Ovary (tissue), 3 donors: ENCODE results near the gene WNT4.

Experiments
- EP300 ChIP-seq: sonication (generic); formaldehyde crosslinking; IDR thresholded peaks from one replicate; pipeline ENCODE4 v1.6.1; 2017; ENCODE audit warnings: antibody characterized with exemption
- POLR2A ChIP-seq: fragments of 450-650 bp; IDR thresholded peaks from one replicate; pipeline ENCODE4 v1.6.1; 2017; ENCODE audit warnings: antibody characterized with exemption, mild to moderate bottlenecking, moderate library complexity
- TF ChIP-seq, protein P1 (sequence below), 3 donors: fragments of 450-650 bp in 2 of 3; fragments of 200-600 bp in 1 of 3; IDR thresholded peaks; one replicate each; pipeline versions ENCODE4 v1.5.1 to v1.8.0; 2016 to 2022; ENCODE audit warnings: antibody characterized with exemption in 3 of 3, mild to moderate bottlenecking in 1 of 3
- donor health status: DM: no; HTN: no; CAD: no.

DNA sequence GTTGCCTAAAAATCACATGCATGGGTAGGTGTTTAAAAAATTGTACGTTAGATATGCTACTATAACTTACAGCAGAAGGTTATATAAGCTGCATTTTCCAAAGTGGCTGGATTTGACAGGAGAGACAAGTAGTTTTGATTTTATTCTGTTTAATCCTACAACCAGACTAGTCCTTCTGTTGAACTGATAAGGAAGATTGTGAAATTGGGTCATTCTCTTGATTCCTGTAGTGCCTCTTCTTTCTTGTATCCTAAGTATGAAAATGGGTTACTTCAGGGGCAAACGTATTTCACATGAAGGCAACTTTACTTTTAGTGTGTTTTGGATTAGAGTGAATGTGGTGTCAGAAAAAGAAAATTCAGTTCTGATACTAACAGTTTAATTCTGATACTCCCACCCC is 71.4 kb downstream of the WNT4 start:
- TF ChIP-seq, protein P1, sequence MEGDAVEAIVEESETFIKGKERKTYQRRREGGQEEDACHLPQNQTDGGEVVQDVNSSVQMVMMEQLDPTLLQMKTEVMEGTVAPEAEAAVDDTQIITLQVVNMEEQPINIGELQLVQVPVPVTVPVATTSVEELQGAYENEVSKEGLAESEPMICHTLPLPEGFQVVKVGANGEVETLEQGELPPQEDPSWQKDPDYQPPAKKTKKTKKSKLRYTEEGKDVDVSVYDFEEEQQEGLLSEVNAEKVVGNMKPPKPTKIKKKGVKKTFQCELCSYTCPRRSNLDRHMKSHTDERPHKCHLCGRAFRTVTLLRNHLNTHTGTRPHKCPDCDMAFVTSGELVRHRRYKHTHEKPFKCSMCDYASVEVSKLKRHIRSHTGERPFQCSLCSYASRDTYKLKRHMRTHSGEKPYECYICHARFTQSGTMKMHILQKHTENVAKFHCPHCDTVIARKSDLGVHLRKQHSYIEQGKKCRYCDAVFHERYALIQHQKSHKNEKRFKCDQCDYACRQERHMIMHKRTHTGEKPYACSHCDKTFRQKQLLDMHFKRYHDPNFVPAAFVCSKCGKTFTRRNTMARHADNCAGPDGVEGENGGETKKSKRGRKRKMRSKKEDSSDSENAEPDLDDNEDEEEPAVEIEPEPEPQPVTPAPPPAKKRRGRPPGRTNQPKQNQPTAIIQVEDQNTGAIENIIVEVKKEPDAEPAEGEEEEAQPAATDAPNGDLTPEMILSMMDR (IDR thresholded peaks at IDR 0.05): no peak
- TF ChIP-seq POLR2A: no peak
- TF ChIP-seq EP300: no peak
